ENCODE measurements around the gene ALG8.
"Not testable (repeated sequence)": the region's sequence is repeated elsewhere in the genome, so short reads cannot be mapped to it uniquely, and the experiment has no call there.

ALG8 gene

DNA sequence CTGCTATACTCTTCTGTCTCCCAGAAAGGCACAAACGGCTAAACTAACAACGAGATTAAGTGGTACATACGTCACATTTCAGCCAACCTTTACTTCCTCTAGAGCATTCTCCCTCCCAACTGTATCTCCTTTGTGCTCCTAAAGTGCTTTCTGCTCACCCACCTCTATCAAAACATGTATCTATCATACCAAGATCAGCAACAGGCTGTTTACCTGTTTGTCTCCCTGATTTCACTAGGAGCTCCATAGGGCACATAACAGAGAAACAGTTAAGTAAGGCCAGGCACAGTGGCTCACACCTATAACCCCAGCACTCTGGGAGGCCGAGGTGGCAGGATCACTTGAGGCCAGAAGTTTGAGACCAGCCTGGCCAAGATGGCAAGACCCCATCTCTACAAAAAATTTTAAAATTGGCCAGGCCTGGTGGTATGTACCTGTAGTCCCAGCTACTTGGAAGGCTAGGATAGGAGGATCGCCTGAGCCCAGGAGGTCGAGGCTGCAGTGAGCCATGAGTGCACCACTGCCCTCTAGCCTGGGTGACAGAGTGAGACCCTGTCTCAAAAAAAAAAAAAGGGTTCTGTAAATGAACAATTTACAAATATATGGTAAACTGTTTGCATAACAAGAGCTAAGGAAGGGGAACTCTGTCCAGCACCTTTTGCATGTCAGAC lies 62.6 kb downstream of the ALG8 start:
- no peak for DNase-seq (ENCODE audit: low read depth, low spot score)
- no peak overlapping the region for H3K27ac ChIP-seq

- no peak for DNase-seq (ENCODE audit: low read depth, low spot score)
These were observed 64.7 kb downstream of the ALG8 start for GRCh38 chr11:78074756-78075155.

DNA sequence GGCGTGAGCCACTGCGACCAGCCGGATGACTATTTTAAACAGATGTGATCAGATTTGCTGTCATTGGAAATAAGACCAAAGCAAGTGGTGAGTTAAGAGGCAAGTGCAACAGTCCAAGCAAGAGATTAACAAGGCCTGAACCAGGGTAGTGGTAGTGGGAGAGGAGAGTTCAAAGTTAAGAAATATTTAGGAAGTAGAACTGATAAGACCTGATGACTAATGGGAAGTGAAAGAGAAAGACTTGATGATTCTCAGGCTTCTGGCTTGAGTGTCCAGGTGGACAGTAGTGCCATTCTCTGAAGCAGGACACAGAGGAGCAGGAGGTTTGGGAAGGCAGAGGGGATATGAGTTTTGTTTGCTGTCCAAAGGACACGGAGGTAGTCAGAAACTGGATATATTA lies 67.0 kb downstream of the ALG8 start:
- peak overlapping the region; percentile 8 for H3K27ac ChIP-seq
- no peak for DNase-seq (ENCODE audit: low read depth, low spot score)

More at GRCh38 chr11:78074756-78075155, 64.7 kb downstream of the ALG8 start:
- no peak overlapping the region for H3K27ac ChIP-seq

- H3K27ac ChIP-seq: peak overlapping the region; percentile 8
- DNase-seq (ENCODE audit: low read depth, low spot score): no peak
These were observed 67.7 kb downstream of the ALG8 start for GRCh38 chr11:78071717-78072116.

DNA sequence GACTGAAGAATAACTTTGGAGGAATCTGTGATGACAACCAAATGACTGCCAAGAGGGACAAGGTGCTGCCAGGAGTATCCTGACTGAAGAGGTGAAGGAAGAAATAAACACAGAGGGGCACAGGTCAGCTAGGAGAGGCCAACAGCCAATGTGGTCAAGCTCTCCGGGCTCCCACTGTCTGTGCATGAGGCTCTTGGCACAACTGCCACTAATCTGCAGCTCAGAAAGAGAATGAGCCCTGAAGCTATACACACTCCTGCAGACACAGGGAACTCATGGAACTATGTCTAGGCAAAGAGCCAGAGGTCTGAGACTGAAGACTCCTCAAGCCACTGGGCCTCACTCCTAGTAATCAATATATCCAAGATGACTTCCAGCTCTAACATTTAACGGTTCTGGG lies 68.8 kb downstream of the ALG8 start:
- no peak for DNase-seq (ENCODE audit: low read depth, low spot score)

DNA sequence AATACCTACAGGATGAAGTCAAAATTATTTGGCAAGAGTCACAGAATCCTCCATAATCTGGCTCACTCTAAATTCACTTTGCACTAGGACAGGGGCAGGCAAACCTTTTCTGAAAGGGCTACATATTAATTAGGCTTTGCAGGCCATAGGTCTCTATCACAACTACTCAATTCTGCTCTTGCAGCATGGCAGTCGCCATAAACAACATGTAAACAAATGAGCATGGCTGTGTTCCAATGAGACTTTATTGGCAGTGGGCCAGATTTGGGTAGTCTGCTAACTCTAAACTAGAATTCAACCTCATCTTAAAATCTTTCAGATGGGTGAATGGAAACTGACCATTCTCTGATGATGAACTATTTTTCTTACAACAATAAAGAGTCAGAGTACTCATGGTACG lies 70.0 kb downstream of the ALG8 start:
- DNase-seq (ENCODE audit: low read depth, low spot score): no peak
- no peak overlapping the region for H3K27ac ChIP-seq

More for the DNA sequence above, 68.8 kb downstream of the ALG8 start:
- no peak overlapping the region for H3K27ac ChIP-seq

GRCh38 chr11:78067704-78068103 lies 71.7 kb downstream of the ALG8 start:
- H3K27ac ChIP-seq: no peak overlapping the region
- DNase-seq (ENCODE audit: low read depth, low spot score): no peak

DNA sequence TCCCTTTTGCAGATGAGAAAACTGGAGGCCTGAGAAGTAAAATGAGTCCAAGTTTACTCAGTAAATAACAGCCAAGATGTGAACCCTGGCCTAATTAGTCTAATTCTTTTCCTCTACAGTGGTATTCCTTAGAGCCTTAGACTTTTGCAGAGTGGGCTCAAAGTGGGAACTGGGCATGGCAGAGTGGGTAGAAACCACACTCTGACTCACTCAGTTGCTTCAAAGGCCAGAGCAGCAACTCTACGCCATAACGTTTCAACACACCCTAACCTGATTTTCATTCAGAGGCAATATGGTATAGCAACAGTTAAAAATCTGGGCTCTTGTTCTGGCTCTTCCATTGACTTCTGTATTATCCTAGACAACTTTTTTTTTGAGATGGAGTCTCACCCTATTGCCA lies 73.0 kb downstream of the ALG8 start:
- no peak overlapping the region for H3K27ac ChIP-seq
- DNase-seq (ENCODE audit: low read depth, low spot score): no peak

GRCh38 chr11:78065203-78065602 lies 74.2 kb downstream of the ALG8 start:
- H3K27ac ChIP-seq: no peak overlapping the region
- no peak for DNase-seq (ENCODE audit: low read depth, low spot score)

DNA sequence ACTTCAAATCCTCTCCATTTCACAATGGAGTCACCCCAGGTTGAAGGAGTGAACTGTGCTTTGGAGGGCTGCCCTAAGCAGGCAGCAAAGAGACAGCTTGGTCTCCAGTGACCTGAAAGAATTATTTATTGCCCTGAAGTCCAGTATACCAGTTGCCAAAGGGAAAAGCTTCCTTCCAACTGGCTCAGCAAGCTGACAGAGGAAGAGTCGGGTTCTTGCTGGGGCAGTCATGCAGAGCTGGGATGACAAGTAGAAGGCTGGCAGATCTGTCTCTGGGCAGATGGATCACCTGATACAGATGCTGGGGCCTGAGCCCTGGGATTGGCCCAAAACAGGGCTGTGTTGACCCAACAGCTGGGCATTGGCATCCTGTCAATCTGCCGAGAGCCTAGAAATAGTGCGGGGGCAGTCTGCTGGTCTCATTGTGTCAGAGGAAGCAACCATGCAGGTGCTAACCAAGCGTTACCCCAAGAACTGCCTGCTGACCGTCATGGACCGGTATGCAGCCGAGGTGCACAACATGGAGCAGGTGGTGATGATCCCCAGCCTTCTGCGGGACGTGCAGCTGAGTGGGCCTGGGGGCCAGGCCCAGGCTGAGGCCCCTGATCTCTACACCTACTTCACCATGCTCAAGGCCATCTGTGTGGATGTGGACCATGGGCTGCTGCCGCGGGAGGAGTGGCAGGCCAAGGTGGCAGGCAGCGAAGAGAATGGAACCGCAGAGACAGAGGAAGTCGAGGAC lies 75.8 kb downstream of the ALG8 start, which contains the start of gene THRSP:
THRSP (plus strand) TSS at position 422 of the 742 bp plus-strand sequence; CDS start at position 443, 21 bp downstream.
- H3K27ac ChIP-seq: no peak within 1 kb of the TSS
- DNase-seq (ENCODE audit: low read depth, low spot score): no peak

GRCh38 chr11:78062671-78063070 lies 76.8 kb downstream of the ALG8 start:
- no peak for DNase-seq (ENCODE audit: low read depth, low spot score)
- H3K27ac ChIP-seq: no peak overlapping the region

GRCh38 chr11:78061921-78062311 lies 77.5 kb downstream of the ALG8 start:
- H3K27ac ChIP-seq: no peak overlapping the region
- no peak for DNase-seq (ENCODE audit: low read depth, low spot score)

DNA sequence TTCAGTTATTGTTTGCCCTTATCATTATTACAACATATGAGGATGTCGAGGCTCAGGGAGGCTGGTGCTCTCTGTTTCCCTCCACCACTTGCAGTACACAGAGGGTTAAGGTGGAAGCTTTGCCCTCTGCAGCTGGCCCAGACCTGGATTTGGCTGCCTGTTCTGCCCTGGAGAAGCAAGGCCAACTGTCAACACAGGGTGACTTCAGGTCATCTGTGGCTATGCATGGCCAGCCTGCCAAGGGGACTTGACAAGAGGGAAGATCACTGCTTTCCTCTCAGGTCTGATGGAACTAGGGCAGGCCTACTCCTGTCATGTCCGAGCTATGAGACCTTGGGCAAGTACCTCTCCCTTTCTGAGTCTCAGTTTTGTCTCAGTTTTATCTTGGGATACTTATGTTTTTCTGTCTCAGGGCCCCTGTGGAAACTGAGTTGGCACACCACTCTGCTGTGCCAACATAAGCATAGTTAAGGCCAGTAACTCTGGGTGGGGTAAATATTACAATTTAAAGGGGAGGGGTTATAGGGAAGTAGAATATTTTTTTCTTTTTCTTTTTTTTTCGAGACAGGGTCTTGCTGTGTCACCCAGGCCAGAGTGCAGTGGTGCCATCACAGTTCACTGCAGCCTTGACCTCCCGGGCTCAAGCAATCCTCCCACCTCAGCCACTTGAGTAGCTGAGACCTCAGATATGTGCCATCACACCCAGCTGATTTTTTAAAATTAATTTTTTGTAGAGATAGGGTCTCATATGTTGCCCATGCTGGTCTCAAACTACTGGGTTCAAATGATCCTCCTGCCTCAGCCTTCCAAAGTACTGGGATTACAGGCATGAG lies 78.1 kb downstream of the ALG8 start:
- H3K27ac ChIP-seq: no peak overlapping the region
- DNase-seq (ENCODE audit: low read depth, low spot score): no peak

DNA sequence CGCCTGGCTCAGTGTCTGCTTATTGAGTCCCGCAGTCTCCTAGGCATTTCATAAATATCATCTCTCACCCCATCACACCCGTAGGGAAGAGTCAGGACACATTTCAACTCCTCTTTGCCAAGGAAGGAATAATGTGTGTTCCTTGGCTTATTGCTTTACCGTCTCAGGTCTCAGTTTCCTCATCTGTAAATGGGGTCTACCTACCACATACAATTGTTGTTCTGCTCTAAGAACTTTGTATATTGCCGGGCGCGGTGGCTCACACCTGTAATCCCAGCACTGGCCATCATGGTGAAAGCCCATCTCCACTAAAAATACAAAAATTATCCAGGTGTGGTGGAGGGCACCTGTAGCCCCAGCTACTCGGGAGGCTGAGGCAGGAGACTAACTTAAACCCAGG lies 78.9 kb downstream of the ALG8 start:
- H3K27ac ChIP-seq: no peak overlapping the region
- no peak for DNase-seq (ENCODE audit: low read depth, low spot score)

- not testable (repeated sequence) for H3K27ac ChIP-seq; DNase-seq (ENCODE audit: low read depth, low spot score)
These were observed 79.6 kb downstream of the ALG8 start for GRCh38 chr11:78059749-78060328.

- no peak for DNase-seq (ENCODE audit: low read depth, low spot score)
- H3K27ac ChIP-seq: no peak overlapping the region
These were observed 81.9 kb downstream of the ALG8 start for GRCh38 chr11:78057462-78058055.

- no peak overlapping the region for H3K27ac ChIP-seq
- DNase-seq (ENCODE audit: low read depth, low spot score): no peak
These were observed 83.3 kb downstream of the ALG8 start for GRCh38 chr11:78056093-78056492.

DNA sequence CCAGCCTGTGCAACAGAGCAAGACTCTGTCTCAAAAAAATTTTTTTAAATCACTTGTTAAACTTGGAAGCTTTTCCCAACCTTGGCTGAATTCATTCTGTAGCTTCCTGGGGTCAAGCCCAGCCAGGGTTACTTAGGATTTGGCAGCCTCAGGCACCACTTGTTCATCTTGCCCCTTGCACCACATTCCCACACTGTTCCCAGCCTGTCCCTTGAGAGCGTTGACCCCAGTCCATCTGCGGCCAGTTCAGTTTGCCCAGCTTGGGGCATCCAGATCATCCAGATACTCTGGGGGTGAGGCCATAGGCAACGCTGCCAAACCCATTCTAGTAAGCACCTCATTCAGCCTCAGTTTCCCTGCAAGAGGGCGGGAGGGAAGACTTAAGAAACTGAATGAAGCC lies 84.5 kb downstream of the ALG8 start:
- H3K27ac ChIP-seq: no peak overlapping the region
- no peak for DNase-seq (ENCODE audit: low read depth, low spot score)

GRCh38 chr11:78050964-78051831 lies 88.2 kb downstream of the ALG8 start:
- peak overlapping the region; percentile 75 for H3K27ac ChIP-seq
- DNase-seq (ENCODE audit: low read depth, low spot score): peak; percentile 43
